ENCODE results near the gene B4GALNT3. TPM values are rescaled to one million over a fixed set of nuclear protein-coding genes. Genes with fewer than 3 reads are reported as not detected.

Gene B4GALNT3
- total RNA-seq, 1 donor from 2014 or later = 2.9 TPM

DNA sequence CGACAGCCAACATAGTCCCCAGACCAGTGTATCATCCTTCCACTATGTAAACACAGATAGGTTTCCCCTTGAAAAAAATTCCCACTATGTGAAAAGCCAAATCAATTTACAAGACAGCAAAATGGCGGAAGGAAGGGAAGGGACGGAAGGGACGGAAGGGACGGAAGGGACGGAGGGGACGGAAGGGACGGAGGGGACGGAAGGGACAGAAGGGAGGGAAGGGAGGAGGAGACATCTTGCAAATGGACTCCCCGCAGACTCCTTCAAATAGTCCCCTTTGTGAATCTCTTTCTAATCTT lies 128.2 kb downstream of the B4GALNT3 start:
- no peak overlapping the region for H3K27ac Mint-ChIP-seq (ENCODE audit: unreplicated experiment)
- no peaks in the 10 kb centered on the region for H3K27me3 Mint-ChIP-seq (ENCODE audit: low read depth)
- TF ChIP-seq, protein P1, sequence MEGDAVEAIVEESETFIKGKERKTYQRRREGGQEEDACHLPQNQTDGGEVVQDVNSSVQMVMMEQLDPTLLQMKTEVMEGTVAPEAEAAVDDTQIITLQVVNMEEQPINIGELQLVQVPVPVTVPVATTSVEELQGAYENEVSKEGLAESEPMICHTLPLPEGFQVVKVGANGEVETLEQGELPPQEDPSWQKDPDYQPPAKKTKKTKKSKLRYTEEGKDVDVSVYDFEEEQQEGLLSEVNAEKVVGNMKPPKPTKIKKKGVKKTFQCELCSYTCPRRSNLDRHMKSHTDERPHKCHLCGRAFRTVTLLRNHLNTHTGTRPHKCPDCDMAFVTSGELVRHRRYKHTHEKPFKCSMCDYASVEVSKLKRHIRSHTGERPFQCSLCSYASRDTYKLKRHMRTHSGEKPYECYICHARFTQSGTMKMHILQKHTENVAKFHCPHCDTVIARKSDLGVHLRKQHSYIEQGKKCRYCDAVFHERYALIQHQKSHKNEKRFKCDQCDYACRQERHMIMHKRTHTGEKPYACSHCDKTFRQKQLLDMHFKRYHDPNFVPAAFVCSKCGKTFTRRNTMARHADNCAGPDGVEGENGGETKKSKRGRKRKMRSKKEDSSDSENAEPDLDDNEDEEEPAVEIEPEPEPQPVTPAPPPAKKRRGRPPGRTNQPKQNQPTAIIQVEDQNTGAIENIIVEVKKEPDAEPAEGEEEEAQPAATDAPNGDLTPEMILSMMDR (IDR thresholded peaks at IDR 0.05) = no peak
- peaks cover 1% of the 10 kb centered on the region for H3K36me3 Mint-ChIP-seq (ENCODE audit: low read depth)
- peaks cover 3% of the 10 kb centered on the region for H3K9me3 Mint-ChIP-seq (ENCODE audit: low read depth)
- H3K4me1 Mint-ChIP-seq (ENCODE audit: low read depth) = no peaks in the 10 kb centered on the region
- no peak for DNase-seq (ENCODE audit: low spot score)
- H3K4me3 Mint-ChIP-seq (ENCODE audit: unreplicated experiment) = no peak overlapping the region

DNA sequence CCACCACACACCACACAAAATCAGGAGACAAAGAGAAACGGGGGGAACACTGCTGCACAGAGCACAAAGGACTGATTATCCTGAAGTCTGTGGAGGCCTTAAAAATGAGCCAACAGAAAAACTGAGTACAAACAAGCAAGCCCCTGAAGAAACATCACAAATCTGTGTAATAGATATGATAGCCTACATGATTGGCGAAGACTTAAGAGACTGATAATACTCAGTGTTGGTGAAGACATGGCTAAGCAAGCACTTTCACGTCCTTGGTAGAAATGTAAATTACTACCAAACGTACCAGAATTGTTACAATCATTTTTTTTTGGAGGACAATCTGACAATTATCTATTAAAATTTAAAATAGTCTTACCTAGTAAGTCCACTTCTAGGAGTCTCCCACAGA lies 128.9 kb downstream of the B4GALNT3 start:
- DNase-seq (ENCODE audit: low spot score) = no peak
- Mint-ChIP-seq H3K27ac (ENCODE audit: unreplicated experiment) (no peak overlapping the region), H3K4me3 (ENCODE audit: unreplicated experiment) (no peak overlapping the region), H3K9me3 (ENCODE audit: low read depth) (peaks cover 3% of the 10 kb centered on the region), H3K27me3 (ENCODE audit: low read depth) (peaks cover 4% of the 10 kb centered on the region), H3K4me1 (ENCODE audit: low read depth) (no peaks in the 10 kb centered on the region), H3K36me3 (ENCODE audit: low read depth) (peaks cover 3% of the 10 kb centered on the region)
- TF ChIP-seq, protein P1 (IDR thresholded peaks at IDR 0.05) = no peak

DNA sequence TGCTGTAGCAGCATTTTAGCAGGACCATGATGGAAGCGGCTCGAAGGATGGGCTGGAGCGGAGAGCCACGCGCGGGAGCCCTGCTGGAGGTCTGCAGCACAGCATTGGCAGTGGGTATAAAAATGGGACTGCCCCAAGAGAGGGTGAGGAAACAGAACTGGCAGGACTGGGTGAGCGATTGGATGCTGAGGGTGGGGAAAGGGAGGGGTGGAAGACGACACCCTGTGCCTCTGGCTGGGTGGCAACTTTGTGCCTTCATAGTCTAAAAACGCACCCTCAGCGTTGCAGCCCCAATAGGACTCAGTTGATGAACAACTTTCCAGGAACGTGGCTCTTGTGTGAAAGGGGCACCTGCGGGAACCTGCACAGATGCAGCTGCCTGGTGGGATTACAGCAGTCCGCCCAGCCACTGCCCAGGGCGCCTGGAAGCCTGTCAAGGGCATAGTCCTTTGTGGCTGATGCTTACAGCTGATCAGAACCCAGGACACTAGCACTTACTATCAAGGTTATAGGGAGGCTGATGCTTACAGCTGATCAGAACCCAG lies 130.5 kb downstream of the B4GALNT3 start:
- peak; percentile 54 for DNase-seq (ENCODE audit: low spot score)
- TF ChIP-seq, protein P1 (IDR thresholded peaks at IDR 0.05) = no peak
- Mint-ChIP-seq H3K27me3 (ENCODE audit: low read depth) (peaks cover 4% of the 10 kb centered on the region), H3K4me3 (ENCODE audit: unreplicated experiment) (no peak overlapping the region), H3K4me1 (ENCODE audit: low read depth) (no peaks in the 10 kb centered on the region), H3K36me3 (ENCODE audit: low read depth) (peaks cover 3% of the 10 kb centered on the region), H3K27ac (ENCODE audit: unreplicated experiment) (no peak overlapping the region), H3K9me3 (ENCODE audit: low read depth) (peaks cover 3% of the 10 kb centered on the region)

DNA sequence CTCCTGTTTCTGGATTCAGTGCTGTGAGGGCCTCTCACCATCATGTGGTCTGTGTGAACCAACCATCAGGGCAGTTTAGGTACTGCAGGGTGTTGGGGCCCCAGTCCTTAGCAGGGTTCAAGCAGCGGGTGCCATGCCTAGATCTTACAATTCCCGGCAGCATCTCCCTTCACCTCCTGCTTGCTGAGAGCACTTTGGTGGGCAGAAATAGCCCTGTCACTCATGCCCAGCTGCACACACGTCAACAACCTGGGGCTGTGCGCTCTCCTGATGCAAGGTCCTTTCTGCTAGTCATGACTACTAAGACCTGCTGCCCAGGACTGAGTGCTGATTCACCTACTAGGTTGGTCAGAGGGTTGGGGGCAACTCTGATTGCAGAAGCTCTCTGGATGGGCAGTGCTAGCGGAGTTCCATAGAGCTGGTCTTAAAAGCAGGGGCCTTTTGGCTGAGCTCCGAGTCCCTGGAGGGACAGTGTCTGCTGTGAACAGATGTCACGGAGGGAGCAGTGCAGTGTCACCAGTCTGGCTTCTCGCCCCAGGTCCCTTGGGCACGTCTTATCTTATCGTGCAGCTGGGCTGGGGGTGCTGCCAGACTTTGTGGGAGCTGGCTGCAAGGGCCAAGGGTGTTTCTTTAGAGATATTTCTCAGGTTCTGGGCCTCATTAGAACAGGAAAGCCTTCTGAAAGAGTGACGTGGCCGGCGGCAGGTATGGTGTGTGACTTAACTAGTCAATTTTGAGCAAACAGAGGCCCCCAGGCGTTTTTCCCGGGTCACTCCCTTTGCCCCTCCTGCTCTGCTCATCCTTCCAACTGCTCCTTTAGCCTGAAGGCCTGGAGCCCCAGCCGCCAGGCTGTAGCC lies 131.7 kb downstream of the B4GALNT3 start:
- no peak overlapping the region for H3K27ac Mint-ChIP-seq (ENCODE audit: unreplicated experiment)
- no peaks in the 10 kb centered on the region for H3K4me1 Mint-ChIP-seq (ENCODE audit: low read depth)
- H3K4me3 Mint-ChIP-seq (ENCODE audit: unreplicated experiment) = no peak overlapping the region
- peaks cover 3% of the 10 kb centered on the region for H3K9me3 Mint-ChIP-seq (ENCODE audit: low read depth)
- peaks cover 3% of the 10 kb centered on the region for H3K36me3 Mint-ChIP-seq (ENCODE audit: low read depth)
- peak; percentile 60 for DNase-seq (ENCODE audit: low spot score)
- H3K27me3 Mint-ChIP-seq (ENCODE audit: low read depth) = peaks cover 4% of the 10 kb centered on the region
- TF ChIP-seq, protein P1 (IDR thresholded peaks at IDR 0.05) = no peak

DNA sequence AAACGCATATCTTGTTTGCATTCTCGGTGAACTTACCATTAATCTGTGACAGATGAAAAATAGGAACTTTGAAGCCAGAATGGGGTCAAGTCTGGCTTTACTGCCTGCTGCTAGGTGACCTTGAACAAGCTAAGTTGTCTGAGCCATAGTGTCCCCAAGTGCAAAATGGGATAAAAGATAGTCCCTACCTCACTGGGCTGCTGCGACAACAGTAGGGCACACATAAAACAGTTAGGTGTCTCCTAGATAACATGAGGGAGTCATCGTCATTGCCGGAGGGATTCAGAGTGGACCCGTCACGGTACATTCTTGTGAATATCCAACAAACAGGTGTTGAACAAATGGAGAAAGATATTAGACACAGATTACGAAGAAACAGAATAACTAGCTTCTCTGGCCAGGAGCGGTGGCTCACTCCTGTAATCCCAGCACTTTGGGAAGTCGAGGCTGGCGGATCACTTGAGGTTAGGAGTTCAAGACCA lies 132.3 kb downstream of the B4GALNT3 start:
- Mint-ChIP-seq H3K27ac (ENCODE audit: unreplicated experiment) (no peak overlapping the region), H3K4me1 (ENCODE audit: low read depth) (no peaks in the 10 kb centered on the region), H3K9me3 (ENCODE audit: low read depth) (peaks cover 3% of the 10 kb centered on the region)

More for the DNA sequence above, 132.3 kb downstream of the B4GALNT3 start:
- peak; percentile 18 for DNase-seq (ENCODE audit: low spot score)
- Mint-ChIP-seq H3K4me3 (ENCODE audit: unreplicated experiment) (no peak overlapping the region), H3K36me3 (ENCODE audit: low read depth) (peaks cover 3% of the 10 kb centered on the region), H3K27me3 (ENCODE audit: low read depth) (peaks cover 4% of the 10 kb centered on the region)
- TF ChIP-seq, protein P1 (IDR thresholded peaks at IDR 0.05) = no peak
